GM23338 (cell line): Measurements from ENCODE around the gene USP24.

Experiments used
- CTCF ChIP-seq, 2 experiments: fragments of 200-600 bp in 1 of 2; sonication (generic) in 1 of 2; conservative IDR thresholded peaks; 2 replicates each; pipeline versions ENCODE4 v1.5.1 to v1.6.1; 2016 to 2017; ENCODE audit warnings: antibody characterized with exemption in 2 of 2, low read depth in 2 of 2, mild to moderate bottlenecking in 2 of 2, moderate library complexity in 1 of 2
- ETS1 ChIP-seq: IDR thresholded peaks from 2 replicates; pipeline ENCODE4 v1.6.1; 2016; ENCODE audit warnings: antibody characterized with exemption
- EZH2phosphoT487 ChIP-seq: fragments of 200-600 bp; sonication (generic); IDR thresholded peaks from one replicate; pipeline ENCODE4 v1.8.1; 2018; ENCODE audit warnings: antibody characterized with exemption; ENCODE audit not compliant: unreplicated experiment

- TF ChIP-seq CTCF (conservative IDR thresholded peaks at IDR 0.05; ENCODE audit: low read depth in 2 of 2): no peak
- TF ChIP-seq EZH2phosphoT487: no peak
- TF ChIP-seq ETS1: no peak
Observed at GRCh38 chr1:55084257-55084656, 130.9 kb downstream of the USP24 start.
